KMS-11 (cell line): ENCODE results near the gene MCHR1.
A peak's percentile ranks its signal among the peaks of the same experiment; 100 is the strongest.

Experiments used
- H2AFZ ChIP-seq: fragments of 200-600 bp; sonication (generic); 2 replicates; pipeline ENCODE4 v1.6.1; 2016; ENCODE audit warnings: antibody characterized with exemption, mixed run types, low read depth
- H3K27ac ChIP-seq: fragments of 200-600 bp; sonication (generic); 2 replicates; pipeline ENCODE4 v1.6.1; 2016; ENCODE audit warnings: mild to moderate bottlenecking, mixed run types
- H3K27me3 ChIP-seq: fragments of 200-600 bp; sonication (generic); 2 replicates; pipeline ENCODE4 v1.6.1; 2017; ENCODE audit warnings: mild to moderate bottlenecking, low read depth, mixed run types, moderate library complexity; ENCODE audit not compliant: insufficient read depth
- H3K36me3 ChIP-seq: fragments of 200-600 bp; sonication (generic); 2 replicates; pipeline ENCODE4 v1.6.1; 2017; ENCODE audit warnings: mild to moderate bottlenecking, mixed run types; ENCODE audit not compliant: insufficient read depth
- H3K4me1 ChIP-seq: fragments of 200-600 bp; sonication (generic); 2 replicates; pipeline ENCODE4 v1.6.1; 2016; ENCODE audit warnings: mild to moderate bottlenecking, low read depth, mixed run types; ENCODE audit not compliant: poor library complexity, severe bottlenecking
- H3K4me2 ChIP-seq: fragments of 200-600 bp; sonication (generic); 2 replicates; pipeline ENCODE4 v1.7.0; 2016; ENCODE audit warnings: mild to moderate bottlenecking, mixed run types
- H3K4me3 ChIP-seq: fragments of 200-600 bp; sonication (generic); IDR thresholded peaks from 2 replicates; pipeline ENCODE4 v1.6.1; 2017; ENCODE audit warnings: low read depth, low read length, mixed read lengths; ENCODE audit not compliant: insufficient read depth
- H3K79me2 ChIP-seq: fragments of 200-600 bp; sonication (generic); 2 replicates; pipeline ENCODE4 v1.6.1; 2016; ENCODE audit warnings: low read depth, mixed run types; ENCODE audit not compliant: insufficient read depth
- H3K9ac ChIP-seq: fragments of 200-600 bp; sonication (generic); 2 replicates; pipeline ENCODE4 v1.6.1; 2016; ENCODE audit warnings: mild to moderate bottlenecking, mixed run types
- H4K20me1 ChIP-seq: fragments of 200-600 bp; sonication (generic); 2 replicates; pipeline ENCODE4 v1.6.1; 2016; ENCODE audit warnings: mild to moderate bottlenecking, mixed run types; ENCODE audit not compliant: insufficient read depth
- TF ChIP-seq, protein P1 (sequence below): fragments of 200-600 bp; sonication (generic); conservative IDR thresholded peaks from 2 replicates; pipeline ENCODE4 v1.6.1; 2017; ENCODE audit warnings: low read depth, mild to moderate bottlenecking, antibody characterized with exemption, low read length, moderate library complexity, mixed read lengths

MCHR1 gene

DNA sequence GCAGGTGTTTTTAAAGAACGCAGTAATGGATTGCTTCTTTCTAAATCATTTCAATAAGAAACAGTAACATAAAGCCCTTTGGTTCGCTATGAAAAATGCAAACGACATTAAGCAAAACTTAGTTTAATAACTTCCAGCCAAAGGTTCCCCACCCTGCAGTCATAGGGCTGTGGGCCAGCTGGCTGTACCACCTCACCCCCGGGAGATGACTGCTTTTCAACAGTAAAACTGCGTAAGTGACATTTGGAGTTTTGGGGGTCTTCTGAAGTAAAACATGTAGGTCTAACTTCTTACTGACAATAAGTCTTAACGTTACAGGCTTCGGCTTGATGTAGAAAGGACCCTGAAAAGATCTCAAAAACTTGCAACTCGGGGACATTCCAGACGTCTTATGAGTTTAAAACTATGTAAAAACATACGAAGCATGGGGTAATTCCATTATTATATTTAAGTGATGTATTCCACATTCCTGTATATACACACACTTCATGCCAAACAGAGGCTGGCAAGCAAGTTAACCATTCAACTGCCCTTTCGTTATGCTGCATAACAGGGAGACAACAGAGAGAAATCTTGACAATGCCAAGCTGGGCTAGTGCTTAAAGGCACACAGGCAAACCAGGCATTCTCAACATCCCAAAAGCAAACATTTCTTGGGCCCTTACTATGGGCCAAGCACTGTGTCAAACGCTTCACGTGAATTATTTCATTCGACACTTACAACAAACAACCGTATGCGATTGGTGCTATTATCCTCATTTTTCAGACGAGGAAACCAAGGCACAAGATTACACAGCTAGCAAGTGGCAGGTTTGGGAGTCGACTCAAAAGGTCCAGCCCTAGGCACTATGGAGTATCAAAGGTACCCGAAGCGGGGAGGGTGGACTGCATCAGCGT lies 44.0 kb upstream of the MCHR1 start:
- peaks cover 10% of the 10 kb centered on the region for H4K20me1 ChIP-seq
- H3K27me3 ChIP-seq = no peaks in the 10 kb centered on the region
- no peaks in the 10 kb centered on the region for H3K36me3 ChIP-seq
- H3K27ac ChIP-seq = no peak overlapping the region
- peak overlapping the region; percentile 72; the same call in 1 of the 2 replicates for H2AFZ ChIP-seq
- peak overlapping the region; percentile 69; the same call in 1 of the 2 replicates for H3K9ac ChIP-seq
- H3K4me1 ChIP-seq = peaks cover 10% of the 10 kb centered on the region
- H3K79me2 ChIP-seq = peaks cover 49% of the 10 kb centered on the region
- peak overlapping the region; percentile 98 for H3K4me2 ChIP-seq
- TF ChIP-seq, protein P1, sequence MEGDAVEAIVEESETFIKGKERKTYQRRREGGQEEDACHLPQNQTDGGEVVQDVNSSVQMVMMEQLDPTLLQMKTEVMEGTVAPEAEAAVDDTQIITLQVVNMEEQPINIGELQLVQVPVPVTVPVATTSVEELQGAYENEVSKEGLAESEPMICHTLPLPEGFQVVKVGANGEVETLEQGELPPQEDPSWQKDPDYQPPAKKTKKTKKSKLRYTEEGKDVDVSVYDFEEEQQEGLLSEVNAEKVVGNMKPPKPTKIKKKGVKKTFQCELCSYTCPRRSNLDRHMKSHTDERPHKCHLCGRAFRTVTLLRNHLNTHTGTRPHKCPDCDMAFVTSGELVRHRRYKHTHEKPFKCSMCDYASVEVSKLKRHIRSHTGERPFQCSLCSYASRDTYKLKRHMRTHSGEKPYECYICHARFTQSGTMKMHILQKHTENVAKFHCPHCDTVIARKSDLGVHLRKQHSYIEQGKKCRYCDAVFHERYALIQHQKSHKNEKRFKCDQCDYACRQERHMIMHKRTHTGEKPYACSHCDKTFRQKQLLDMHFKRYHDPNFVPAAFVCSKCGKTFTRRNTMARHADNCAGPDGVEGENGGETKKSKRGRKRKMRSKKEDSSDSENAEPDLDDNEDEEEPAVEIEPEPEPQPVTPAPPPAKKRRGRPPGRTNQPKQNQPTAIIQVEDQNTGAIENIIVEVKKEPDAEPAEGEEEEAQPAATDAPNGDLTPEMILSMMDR = no peak
- H3K4me3 ChIP-seq = no peak overlapping the region

DNA sequence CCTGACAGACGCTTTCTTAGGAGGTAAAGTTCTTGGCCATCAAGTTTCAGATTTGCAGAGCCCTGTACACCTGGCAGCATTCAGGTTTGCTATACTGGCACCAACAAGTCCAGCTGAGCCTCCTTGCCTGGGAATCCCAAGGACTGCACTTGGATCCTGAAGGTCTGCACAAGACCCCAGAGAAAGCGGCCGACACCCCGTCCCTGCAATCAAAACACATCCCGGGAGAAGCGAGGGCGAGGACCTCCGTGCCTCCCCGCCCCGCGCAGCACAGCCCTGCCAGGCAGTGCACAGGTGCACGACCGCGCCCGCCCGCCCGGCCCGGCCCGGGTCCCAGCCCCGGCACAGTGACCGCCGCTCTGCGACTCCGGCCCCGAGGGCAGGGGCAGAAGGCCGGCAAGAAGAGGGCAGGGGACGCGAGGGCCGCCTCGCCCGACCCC lies 43.3 kb upstream of the MCHR1 start:
- Histone ChIP-seq H2AFZ (peak overlapping the region; percentile 72; the same call in 1 of the 2 replicates), H3K27ac (no peak overlapping the region)

DNA sequence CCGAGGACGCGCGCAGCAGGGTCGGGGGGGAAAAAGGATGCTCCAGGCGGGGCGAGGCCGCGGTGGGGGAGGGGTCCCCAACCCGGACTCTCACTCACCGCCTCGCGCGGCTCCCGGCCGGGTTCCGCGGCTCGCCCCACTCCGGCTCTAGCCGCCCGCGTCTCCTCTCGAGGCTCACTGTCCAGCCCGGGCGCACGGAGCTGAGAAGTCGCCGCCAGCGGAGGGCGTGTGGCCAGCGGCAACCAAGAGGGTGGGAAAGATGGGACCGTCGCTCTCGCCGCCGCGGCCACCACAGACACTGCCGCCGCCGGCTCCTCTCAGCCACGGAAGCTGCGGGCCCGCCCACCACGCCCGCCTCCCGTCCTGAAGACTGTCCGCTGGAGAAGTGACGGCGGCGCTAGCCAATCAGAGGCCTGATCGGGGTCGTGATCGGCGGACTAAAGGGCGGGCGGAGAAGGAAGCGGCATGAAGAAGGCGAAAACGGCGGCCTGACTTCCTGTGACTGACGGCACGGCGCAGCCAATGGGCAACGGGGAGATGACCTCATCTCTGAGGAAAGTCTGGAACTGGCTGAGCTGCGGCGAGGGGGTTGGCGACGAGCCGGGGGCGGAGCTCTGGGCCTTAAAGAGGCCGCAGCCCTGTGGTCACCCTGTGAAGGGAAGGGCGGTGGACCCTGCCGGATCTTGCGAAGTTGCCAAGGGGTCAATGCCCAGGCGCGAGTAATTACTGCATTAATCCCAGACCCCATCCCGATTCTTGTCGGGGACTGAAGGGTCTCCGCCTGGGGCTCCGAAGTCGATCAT lies 42.7 kb upstream of the MCHR1 start, which contains the start of gene MRTFA:
MRTFA (minus strand) TSS at position 340 of the 803 bp plus-strand sequence.
- Histone ChIP-seq H3K79me2 (peaks cover 42% of the 10 kb centered on the region), H3K27me3 (no peaks in the 10 kb centered on the region), H3K4me2 (peak within 1 kb of the TSS; percentile 98), H3K36me3 (no peaks in the 10 kb centered on the region), H2AFZ (peak within 1 kb of the TSS; percentile 97), H4K20me1 (peaks cover 10% of the 10 kb centered on the region), H3K4me3 (no peak within 1 kb of the TSS), H3K27ac (peak within 1 kb of the TSS; percentile 27; the same call in 1 of the 2 replicates), H3K9ac (peak within 1 kb of the TSS; percentile 69), H3K4me1 (peaks cover 10% of the 10 kb centered on the region)
- TF ChIP-seq, protein P1 = no peak

More for the DNA sequence above, 43.3 kb upstream of the MCHR1 start:
- peak overlapping the region; percentile 69 for H3K9ac ChIP-seq
- H3K4me2 ChIP-seq = peak overlapping the region; percentile 98
- H3K36me3 ChIP-seq = no peaks in the 10 kb centered on the region
- H3K79me2 ChIP-seq = peaks cover 49% of the 10 kb centered on the region
- no peak overlapping the region for H3K4me3 ChIP-seq
- TF ChIP-seq, protein P1 = no peak
- H3K4me1 ChIP-seq = peaks cover 10% of the 10 kb centered on the region
- H4K20me1 ChIP-seq = peaks cover 10% of the 10 kb centered on the region
- H3K27me3 ChIP-seq = no peaks in the 10 kb centered on the region

DNA sequence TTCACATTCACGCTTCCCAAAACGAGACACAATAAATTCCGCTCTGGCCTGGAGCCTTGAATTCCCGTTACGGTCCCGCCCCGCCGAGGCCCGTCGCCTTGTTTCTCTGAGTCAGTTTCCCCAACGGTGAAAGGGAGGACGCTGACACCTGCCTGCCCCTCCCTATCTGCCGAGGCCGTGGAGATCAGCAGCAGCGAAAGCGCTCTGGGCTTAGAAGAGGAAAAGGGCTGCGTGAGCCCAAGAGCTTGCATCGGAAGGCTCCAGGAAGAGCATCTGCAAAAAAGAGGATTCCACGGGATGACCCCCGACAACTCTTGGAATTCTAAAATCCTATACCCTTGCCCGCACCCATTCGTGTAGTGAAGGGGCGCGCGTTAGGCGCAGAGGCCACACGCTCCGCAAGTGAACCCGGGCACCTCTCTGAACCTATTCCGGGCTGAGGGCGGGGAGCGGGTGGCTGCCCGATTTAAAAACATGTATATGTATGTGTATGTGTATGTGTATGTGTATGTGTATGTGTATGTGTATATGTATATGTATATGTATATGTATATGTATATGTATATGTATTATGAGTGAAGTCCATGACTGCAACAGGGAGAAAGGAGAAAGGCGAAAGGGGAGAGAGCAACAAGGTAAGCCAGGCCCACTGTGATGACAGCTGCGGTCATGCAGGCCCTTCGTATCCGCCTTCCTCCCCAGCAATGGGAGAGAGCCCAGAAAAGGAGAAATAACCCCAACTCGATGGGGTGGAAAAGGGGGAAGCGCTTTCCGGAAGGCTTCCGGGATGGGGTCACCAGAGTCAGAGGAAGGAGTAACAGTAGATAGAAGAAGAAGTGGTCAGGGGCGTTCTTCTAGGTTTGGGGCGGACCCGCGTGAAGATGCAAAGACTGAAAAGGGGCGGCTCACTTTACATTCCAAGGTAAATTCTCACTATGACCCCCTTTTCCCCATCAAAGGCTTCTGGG lies 41.8 kb upstream of the MCHR1 start:
- Histone ChIP-seq H3K4me2 (peak overlapping the region; percentile 74), H3K27me3 (no peaks in the 10 kb centered on the region), H3K36me3 (no peaks in the 10 kb centered on the region), H2AFZ (peak overlapping the region; percentile 97), H3K79me2 (peaks cover 33% of the 10 kb centered on the region), H3K9ac (peak overlapping the region; percentile 59; the same call in 1 of the 2 replicates), H3K4me1 (peaks cover 10% of the 10 kb centered on the region), H3K27ac (no peak overlapping the region), H4K20me1 (peaks cover 10% of the 10 kb centered on the region), H3K4me3 (no peak overlapping the region)
- TF ChIP-seq, protein P1 = no peak
